ENCODE results near the gene ZNF678. TPM values are rescaled to one million over a fixed set of nuclear protein-coding genes. Genes with fewer than 3 reads are reported as not detected.

The ZNF678 gene
- total and polyA plus RNA-seq, 2 of the 8 experiments (the other 6 are each of a cell fraction or from before 2014, with no cell fraction given) = 6.9 to 28.3 TPM

GRCh38 chr1:227567256-227567655 lies 3.9 kb downstream of the ZNF678 start (continued):
- TF ChIP-seq USF2 (IDR thresholded peaks at IDR 0.05; ENCODE audit: low read length) (no peak), CHD1 (IDR thresholded peaks at IDR 0.05; ENCODE audit: low read depth, low read length) (no peak), TEAD4 (IDR thresholded peaks at IDR 0.05; ENCODE audit: low read depth, low read length) (no peak)

Data from H1 (cell line).